Activated B cell treated with CpG ODN at 0.5 μM for 24 hours (primary cell): ENCODE data around the gene SYNGAP1. TPM values are rescaled to one million over a fixed set of nuclear protein-coding genes. Genes with fewer than 3 reads are reported as not detected.

ENCODE experiments used
- ATAC-seq: fragments of 200-7000 bp; cut with Tn5 transposase; one replicate; pipeline ENCODE4 v1.10.0; 2021; ENCODE audit warnings: low read depth, mild to moderate bottlenecking, moderate library complexity
- CTCF ChIA-PET: fragments of 350-600 bp; sonication (Branson Sonifier 250); formaldehyde crosslinking; loops from one replicate; lab custom pipeline; 2021; ENCODE audit warnings: antibody characterized with exemption; lab: Charles Lee
- POLR2A ChIA-PET: fragments of 350-600 bp; sonication (Branson Sonifier 250); formaldehyde crosslinking; loops from one replicate; lab custom pipeline; 2021; ENCODE audit warnings: antibody characterized with exemption; lab: Charles Lee
- DNase-seq: peaks from one replicate; pipeline ENCODE4 v3.0.0; 2022
- H3K27ac Mint-ChIP-seq: one replicate; pipeline ENCODE4 v1.8.0; 2020; ENCODE audit warnings: mixed read lengths
- H3K27me3 Mint-ChIP-seq: one replicate; pipeline ENCODE4 v1.8.0; 2021; ENCODE audit warnings: mixed read lengths
- H3K36me3 Mint-ChIP-seq: one replicate; pipeline ENCODE4 v1.8.0; 2021; ENCODE audit warnings: low read depth, mixed read lengths
- H3K4me1 Mint-ChIP-seq: one replicate; pipeline ENCODE4 v1.8.0; 2021; ENCODE audit warnings: mixed read lengths
- H3K4me3 Mint-ChIP-seq: one replicate; pipeline ENCODE4 v1.8.0; 2020; ENCODE audit warnings: mild to moderate bottlenecking, mixed read lengths
- H3K9me3 Mint-ChIP-seq: one replicate; pipeline ENCODE4 v1.8.0; 2020; ENCODE audit warnings: mixed read lengths
- intact Hi-C: fragments of 100-400 bp; cut with micrococcal nuclease; formaldehyde crosslinking; loops from one replicate; pipeline ENCODE4 v1.15.1; 2024
- total RNA-seq: library from RNA; stranded (reverse); gene quantifications from 2 replicates; pipeline ENCODE4 v1.2.3, GENCODE V29; 2022
- TF ChIP-seq, protein P1 (sequence below): fragments of 200-600 bp; IDR thresholded peaks from one replicate; pipeline ENCODE4 v1.8.0; 2022; ENCODE audit warnings: antibody characterized with exemption, mild to moderate bottlenecking

SYNGAP1 gene
- total RNA-seq, 1 donor from 2014 or later, result 25.4 TPM

DNA sequence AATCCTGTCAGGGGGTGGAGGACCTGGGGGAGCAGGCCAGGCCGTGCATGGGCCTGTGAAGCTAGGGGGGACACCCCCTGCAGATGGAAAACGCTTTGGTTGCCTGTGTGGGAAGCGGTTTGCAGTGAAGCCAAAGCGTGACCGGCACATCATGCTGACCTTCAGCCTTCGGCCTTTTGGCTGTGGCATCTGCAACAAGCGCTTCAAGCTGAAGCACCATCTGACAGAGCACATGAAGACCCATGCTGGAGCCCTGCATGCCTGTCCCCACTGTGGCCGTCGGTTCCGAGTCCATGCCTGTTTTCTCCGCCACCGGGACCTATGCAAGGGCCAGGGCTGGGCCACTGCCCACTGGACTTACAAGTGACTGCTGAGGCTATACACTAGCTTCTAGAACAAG lies 36.3 kb downstream of the SYNGAP1 start:
- H3K27ac Mint-ChIP-seq, result no peak overlapping the region
- intact Hi-C loops, result no loop called here
- DNase-seq (no peak), ATAC-seq (no peak)
- ChIA-PET CTCF (no interaction called here), POLR2A (no interaction called here)
- H3K9me3 Mint-ChIP-seq, result no peaks in the 10 kb centered on the region
- peaks cover 33% of the 10 kb centered on the region for H3K36me3 Mint-ChIP-seq
- H3K4me1 Mint-ChIP-seq, result peaks cover 26% of the 10 kb centered on the region
- no peak overlapping the region for H3K4me3 Mint-ChIP-seq
- H3K27me3 Mint-ChIP-seq, result no peaks in the 10 kb centered on the region
- TF ChIP-seq, protein P1, sequence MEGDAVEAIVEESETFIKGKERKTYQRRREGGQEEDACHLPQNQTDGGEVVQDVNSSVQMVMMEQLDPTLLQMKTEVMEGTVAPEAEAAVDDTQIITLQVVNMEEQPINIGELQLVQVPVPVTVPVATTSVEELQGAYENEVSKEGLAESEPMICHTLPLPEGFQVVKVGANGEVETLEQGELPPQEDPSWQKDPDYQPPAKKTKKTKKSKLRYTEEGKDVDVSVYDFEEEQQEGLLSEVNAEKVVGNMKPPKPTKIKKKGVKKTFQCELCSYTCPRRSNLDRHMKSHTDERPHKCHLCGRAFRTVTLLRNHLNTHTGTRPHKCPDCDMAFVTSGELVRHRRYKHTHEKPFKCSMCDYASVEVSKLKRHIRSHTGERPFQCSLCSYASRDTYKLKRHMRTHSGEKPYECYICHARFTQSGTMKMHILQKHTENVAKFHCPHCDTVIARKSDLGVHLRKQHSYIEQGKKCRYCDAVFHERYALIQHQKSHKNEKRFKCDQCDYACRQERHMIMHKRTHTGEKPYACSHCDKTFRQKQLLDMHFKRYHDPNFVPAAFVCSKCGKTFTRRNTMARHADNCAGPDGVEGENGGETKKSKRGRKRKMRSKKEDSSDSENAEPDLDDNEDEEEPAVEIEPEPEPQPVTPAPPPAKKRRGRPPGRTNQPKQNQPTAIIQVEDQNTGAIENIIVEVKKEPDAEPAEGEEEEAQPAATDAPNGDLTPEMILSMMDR, result no peak

DNA sequence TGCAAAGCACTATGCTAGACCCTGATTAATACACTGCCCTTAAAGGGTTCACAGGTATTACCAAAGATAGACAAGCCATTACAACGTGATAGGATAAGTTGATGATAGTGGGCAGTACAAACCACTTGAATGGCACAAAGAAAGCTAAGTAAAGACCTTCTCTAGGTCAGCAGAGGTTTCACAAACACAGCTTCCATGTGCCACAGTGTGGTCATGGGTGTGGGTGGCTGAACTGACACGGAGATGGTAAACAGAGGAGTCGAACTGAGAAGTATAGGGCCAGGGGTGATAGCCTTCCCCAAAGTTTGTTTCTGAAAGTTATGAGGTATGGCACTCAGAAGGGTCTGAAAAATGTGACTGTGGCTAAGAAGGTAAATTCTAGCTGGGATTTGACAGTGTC lies 38.8 kb downstream of the SYNGAP1 start:
- no peak overlapping the region for H3K4me3 Mint-ChIP-seq
- intact Hi-C loops, result no loop called here
- ChIA-PET CTCF (no interaction called here), POLR2A (no interaction called here)
- DNase-seq (no peak), ATAC-seq (no peak)
- H3K36me3 Mint-ChIP-seq, result peaks cover 31% of the 10 kb centered on the region
- TF ChIP-seq, protein P1, result no peak
- H3K9me3 Mint-ChIP-seq, result no peaks in the 10 kb centered on the region
- H3K27ac Mint-ChIP-seq, result no peak overlapping the region
- peaks cover 23% of the 10 kb centered on the region for H3K4me1 Mint-ChIP-seq
- no peaks in the 10 kb centered on the region for H3K27me3 Mint-ChIP-seq

DNA sequence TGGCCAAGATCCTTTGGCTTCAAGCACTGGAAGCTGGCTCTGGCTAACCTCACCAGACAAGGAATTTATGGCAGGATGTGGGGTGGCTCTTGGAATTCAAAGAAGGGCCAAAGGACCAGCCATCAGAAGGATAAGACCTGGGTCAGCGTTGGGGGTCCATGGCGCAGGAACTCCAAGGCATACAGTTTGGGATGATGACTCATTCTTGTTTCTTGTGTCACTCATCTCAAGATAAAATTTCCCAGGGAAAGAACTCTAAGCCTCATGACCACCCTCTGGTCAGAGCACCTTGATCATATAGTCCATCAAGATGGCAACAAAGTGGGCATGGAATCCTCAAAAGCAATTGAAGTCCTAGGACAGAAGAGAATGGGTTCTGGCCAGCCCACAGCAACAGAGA lies 39.4 kb downstream of the SYNGAP1 start:
- ATAC-seq (no peak), DNase-seq (no peak)
- Mint-ChIP-seq H3K4me3 (no peak overlapping the region), H3K4me1 (peaks cover 19% of the 10 kb centered on the region), H3K27ac (no peak overlapping the region), H3K36me3 (peaks cover 26% of the 10 kb centered on the region), H3K9me3 (no peaks in the 10 kb centered on the region), H3K27me3 (no peaks in the 10 kb centered on the region)
- ChIA-PET POLR2A (no interaction called here), CTCF (no interaction called here)
- intact Hi-C loops, result no loop called here
- TF ChIP-seq, protein P1, result no peak

DNA sequence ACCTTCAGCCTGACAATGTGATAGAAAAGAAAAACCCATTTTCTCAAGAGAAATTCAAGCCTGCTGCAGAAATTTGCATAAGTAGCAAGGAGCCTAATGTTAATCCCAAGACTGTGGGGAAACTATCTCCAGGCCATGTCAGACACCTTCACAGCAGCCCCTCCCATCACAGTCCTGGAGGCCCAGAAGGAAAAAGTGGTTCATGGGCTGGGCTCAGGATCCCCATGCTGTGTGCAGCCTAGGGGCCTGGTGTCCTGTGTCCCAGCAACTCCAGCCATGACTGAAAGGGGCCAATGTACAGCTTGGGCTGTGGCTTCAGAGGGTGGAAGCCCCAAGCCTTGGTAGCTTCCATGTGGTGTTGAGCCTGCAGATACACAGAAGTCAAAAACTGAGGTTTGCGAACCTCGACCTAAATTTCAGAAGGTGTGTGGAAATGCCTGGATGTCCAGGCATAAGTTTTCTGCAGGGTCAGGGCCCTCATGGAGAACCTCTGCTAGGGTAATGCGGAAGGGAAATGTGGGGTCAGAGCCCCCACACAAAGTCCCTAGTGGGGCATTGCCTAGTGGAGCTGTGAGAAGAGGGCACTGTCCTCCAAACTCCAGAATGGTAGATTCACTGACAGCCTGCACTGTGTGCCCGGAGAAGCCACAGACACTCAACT lies 46.3 kb downstream of the SYNGAP1 start:
- Mint-ChIP-seq H3K4me3 (no peak overlapping the region), H3K27me3 (no peaks in the 10 kb centered on the region), H3K4me1 (no peaks in the 10 kb centered on the region), H3K36me3 (no peaks in the 10 kb centered on the region), H3K9me3 (no peaks in the 10 kb centered on the region), H3K27ac (no peak overlapping the region)
- ChIA-PET POLR2A (interaction anchor here (0.6 kb wide), 1 partner anchor 104 kb away, joined by 4 read pairs; no protein-coding TSS in a partner anchor), CTCF (no interaction called here)
- ATAC-seq (no peak), DNase-seq (no peak)
- intact Hi-C loops, result no loop called here
- TF ChIP-seq, protein P1, result no peak

DNA sequence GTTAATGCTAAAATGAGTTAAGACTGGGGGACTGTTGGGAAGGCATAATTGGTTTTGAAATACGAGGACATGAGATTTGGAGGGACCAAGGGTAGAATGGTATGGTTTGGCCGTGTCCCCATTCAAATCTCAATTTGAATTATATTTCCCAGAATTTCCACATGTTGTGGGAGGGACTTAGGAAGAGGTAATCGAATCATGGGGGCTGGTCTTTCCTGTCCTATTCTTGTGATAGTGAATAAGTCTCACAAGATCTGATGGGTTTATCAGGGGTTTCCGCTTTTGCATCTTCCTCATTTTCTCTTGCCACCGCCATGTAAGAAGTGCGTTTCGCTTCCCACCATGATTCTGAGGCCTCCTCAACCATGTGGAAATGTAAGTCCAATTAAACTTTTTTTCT lies 47.2 kb downstream of the SYNGAP1 start:
- TF ChIP-seq, protein P1, result no peak
- ChIA-PET POLR2A (interaction anchor here (0.6 kb wide), 1 partner anchor 103 kb away, joined by 4 read pairs; no protein-coding TSS in a partner anchor), CTCF (no interaction called here)
- no peak for DNase-seq
- intact Hi-C loops, result no loop called here
- H3K9me3 Mint-ChIP-seq, result no peaks in the 10 kb centered on the region
- no peak overlapping the region for H3K27ac Mint-ChIP-seq
- no peaks in the 10 kb centered on the region for H3K36me3 Mint-ChIP-seq
- no peak overlapping the region for H3K4me3 Mint-ChIP-seq
- no peaks in the 10 kb centered on the region for H3K4me1 Mint-ChIP-seq
- no peak for ATAC-seq
- H3K27me3 Mint-ChIP-seq, result peaks cover 1% of the 10 kb centered on the region
